Measurements from ENCODE around the gene GSG1L. TPM values are rescaled to one million over a fixed set of nuclear protein-coding genes. Genes with fewer than 3 reads are reported as not detected.

GSG1L gene
- total and polyA plus RNA-seq, 2 of the 13 experiments (the other 11 are each of a cell fraction or from before 2014, with no cell fraction given): not detected

GRCh38 chr16:28052274-28053128 lies 11.0 kb downstream of the GSG1L start:
- in situ Hi-C loops (cut with HindIII; ENCODE audit: extremely low pct_ligation_motif_present, low pct_unique_long_range_greater_than_20kb) (no loop called here), intact Hi-C loops (cut with micrococcal nuclease; ENCODE audit: unreplicated experiment) (no loop called here)
- TF ChIP-seq FUBP1 (CRISPR knock-in tag; IDR thresholded peaks at IDR 0.05; ENCODE audit: borderline replicate concordance) (no peak), PHF20 (CRISPR knock-in tag; IDR thresholded peaks at IDR 0.05) (no peak), SP1 (IDR thresholded peaks at IDR 0.05) (no peak), SP1 (CRISPR knock-in tag; IDR thresholded peaks at IDR 0.05) (no peak), SOX6 (IDR thresholded peaks at IDR 0.05) (no peak), SOX6 (CRISPR knock-in tag; IDR thresholded peaks at IDR 0.05) (no peak), PBX2 (CRISPR knock-in tag; IDR thresholded peaks at IDR 0.05) (no peak), HHEX (CRISPR knock-in tag; IDR thresholded peaks at IDR 0.05) (no peak), ZMYM3 (CRISPR knock-in tag; IDR thresholded peaks at IDR 0.05) (no peak)
- no peak overlapping the region for H2AFZ ChIP-seq (ENCODE audit: low read length)
- POLR2A ChIA-PET: no interaction called here
- ATAC-seq (no peak), FAIRE-seq (no peak), DNase-seq (ENCODE audit: low spot score) (no peak)
- H3K27me3 ChIP-seq (ENCODE audit: control insufficient read depth in 1 of 2, insufficient read depth in 2 of 2, low read length in 2 of 2): peaks cover 8 to 31% of the 10 kb centered on the region in 2 experiments
- no peaks in the 10 kb centered on the region for H4K20me1 ChIP-seq (ENCODE audit: insufficient read depth, low read length)
- BruUV-seq (replicated peaks): no TSS peak
- no peaks in the 10 kb centered on the region for H3K4me1 ChIP-seq (ENCODE audit: insufficient read depth, low read length)
- no peak overlapping the region for H3K4me2 ChIP-seq (ENCODE audit: low read depth, low read length)
- H3K79me2 ChIP-seq (ENCODE audit: insufficient read depth, low read length): no peaks in the 10 kb centered on the region
- H3K36me3 ChIP-seq (replicated peaks in 1 of 2; ENCODE audit: control insufficient read depth in 1 of 2, insufficient read depth in 2 of 2, low read length in 2 of 2): no peaks in the 10 kb centered on the region
- H3K9me3 ChIP-seq (ENCODE audit: low read length): no peaks in the 10 kb centered on the region
- CTCF ChIA-PET (ENCODE audit: low intra/inter-chr PET ratio, low total read pairs): no interaction called here
- WGBS (ENCODE audit: low lambda C conversion rate): 21% methylated on average over 8 of the region's 8 CpGs
- no peak overlapping the region for H3K9ac ChIP-seq (ENCODE audit: insufficient read depth, low read depth, low read length)
- no peak overlapping the region for H3K4me3 ChIP-seq (replicated peaks in 1 of 3; ENCODE audit: insufficient read depth in 1 of 3, low read depth in 2 of 3, low read length in 3 of 3)
- no peak overlapping the region for H3K27ac ChIP-seq (ENCODE audit: extremely low read length, insufficient read depth, low read length)

Data from HepG2 (cell line).